Measurements from ENCODE around the gene WNT16.

WNT16 gene

DNA sequence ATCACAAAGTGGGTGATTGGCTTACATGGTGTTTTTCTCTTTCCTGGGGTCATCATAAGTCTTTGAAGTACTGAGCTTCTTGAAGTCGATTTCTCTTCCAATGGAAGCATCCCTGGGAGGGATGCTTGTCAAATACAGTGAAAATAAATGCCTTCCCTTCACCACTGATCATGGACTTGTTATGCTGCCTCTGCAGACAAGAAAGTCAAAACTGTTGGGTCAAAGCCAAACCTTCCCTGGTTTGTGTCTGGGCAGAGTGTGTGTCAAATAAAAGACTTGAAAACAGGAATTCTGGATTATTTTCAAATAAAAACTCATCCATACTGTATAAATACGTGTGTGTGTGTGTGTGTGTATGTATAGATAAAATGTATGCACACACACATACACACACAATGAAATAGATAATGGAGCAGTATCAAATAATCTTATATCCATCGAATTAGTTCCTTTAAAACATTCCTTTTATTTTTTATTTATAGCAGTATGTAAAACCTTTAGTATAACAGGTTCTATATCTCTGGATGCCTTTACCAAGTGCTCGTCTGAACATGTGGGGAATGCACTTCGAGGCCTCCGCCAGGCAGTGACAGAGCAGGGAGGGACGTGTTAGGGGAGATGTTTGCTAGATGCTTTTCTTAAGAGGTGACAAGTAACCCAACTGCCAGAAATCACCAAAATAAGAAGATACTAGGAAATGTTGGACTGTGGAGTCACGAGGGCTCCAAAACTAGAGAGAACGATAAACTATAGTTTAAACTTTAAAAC is 27.2 kb upstream of the WNT16 start:
- no peak for TF ChIP-seq ARNTL (CRISPR knock-in tag; IDR thresholded peaks at IDR 0.05; ENCODE audit: borderline replicate concordance, low read depth)
- TF ChIP-seq BACH2 (CRISPR knock-in tag; IDR thresholded peaks at IDR 0.05; ENCODE audit: borderline replicate concordance) = no peak
- no peak for TF ChIP-seq ISL1 (CRISPR knock-in tag; IDR thresholded peaks at IDR 0.05)
- TF ChIP-seq, protein P1, sequence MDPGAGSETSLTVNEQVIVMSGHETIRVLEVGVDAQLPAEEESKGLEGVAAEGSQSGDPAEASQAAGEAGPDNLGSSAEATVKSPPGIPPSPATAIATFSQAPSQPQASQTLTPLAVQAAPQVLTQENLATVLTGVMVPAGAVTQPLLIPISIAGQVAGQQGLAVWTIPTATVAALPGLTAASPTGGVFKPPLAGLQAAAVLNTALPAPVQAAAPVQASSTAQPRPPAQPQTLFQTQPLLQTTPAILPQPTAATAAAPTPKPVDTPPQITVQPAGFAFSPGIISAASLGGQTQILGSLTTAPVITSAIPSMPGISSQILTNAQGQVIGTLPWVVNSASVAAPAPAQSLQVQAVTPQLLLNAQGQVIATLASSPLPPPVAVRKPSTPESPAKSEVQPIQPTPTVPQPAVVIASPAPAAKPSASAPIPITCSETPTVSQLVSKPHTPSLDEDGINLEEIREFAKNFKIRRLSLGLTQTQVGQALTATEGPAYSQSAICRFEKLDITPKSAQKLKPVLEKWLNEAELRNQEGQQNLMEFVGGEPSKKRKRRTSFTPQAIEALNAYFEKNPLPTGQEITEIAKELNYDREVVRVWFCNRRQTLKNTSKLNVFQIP (CRISPR knock-in tag; IDR thresholded peaks at IDR 0.05; ENCODE audit: borderline replicate concordance, low read depth) = no peak
- TF ChIP-seq ZFP30 (CRISPR knock-in tag; IDR thresholded peaks at IDR 0.05) = no peak
- no peak for TF ChIP-seq CSDC2 (CRISPR knock-in tag; IDR thresholded peaks at IDR 0.05)
- no peak for TF ChIP-seq PPARA (CRISPR knock-in tag; IDR thresholded peaks at IDR 0.05; ENCODE audit: borderline replicate concordance)
- TF ChIP-seq ZNF565 (CRISPR knock-in tag; conservative IDR thresholded peaks at IDR 0.05; ENCODE audit: low read depth) = no peak
- TF ChIP-seq RARB (CRISPR knock-in tag; IDR thresholded peaks at IDR 0.05) = no peak
- TF ChIP-seq GLIS3 (CRISPR knock-in tag; IDR thresholded peaks at IDR 0.05) = no peak
- no peak for TF ChIP-seq ESRRG (CRISPR knock-in tag; IDR thresholded peaks at IDR 0.05)
- TF ChIP-seq, protein P2, sequence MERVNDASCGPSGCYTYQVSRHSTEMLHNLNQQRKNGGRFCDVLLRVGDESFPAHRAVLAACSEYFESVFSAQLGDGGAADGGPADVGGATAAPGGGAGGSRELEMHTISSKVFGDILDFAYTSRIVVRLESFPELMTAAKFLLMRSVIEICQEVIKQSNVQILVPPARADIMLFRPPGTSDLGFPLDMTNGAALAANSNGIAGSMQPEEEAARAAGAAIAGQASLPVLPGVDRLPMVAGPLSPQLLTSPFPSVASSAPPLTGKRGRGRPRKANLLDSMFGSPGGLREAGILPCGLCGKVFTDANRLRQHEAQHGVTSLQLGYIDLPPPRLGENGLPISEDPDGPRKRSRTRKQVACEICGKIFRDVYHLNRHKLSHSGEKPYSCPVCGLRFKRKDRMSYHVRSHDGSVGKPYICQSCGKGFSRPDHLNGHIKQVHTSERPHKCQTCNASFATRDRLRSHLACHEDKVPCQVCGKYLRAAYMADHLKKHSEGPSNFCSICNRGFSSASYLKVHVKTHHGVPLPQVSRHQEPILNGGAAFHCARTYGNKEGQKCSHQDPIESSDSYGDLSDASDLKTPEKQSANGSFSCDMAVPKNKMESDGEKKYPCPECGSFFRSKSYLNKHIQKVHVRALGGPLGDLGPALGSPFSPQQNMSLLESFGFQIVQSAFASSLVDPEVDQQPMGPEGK (CRISPR knock-in tag; IDR thresholded peaks at IDR 0.05; ENCODE audit: borderline replicate concordance) = no peak
- TF ChIP-seq, protein P3, sequence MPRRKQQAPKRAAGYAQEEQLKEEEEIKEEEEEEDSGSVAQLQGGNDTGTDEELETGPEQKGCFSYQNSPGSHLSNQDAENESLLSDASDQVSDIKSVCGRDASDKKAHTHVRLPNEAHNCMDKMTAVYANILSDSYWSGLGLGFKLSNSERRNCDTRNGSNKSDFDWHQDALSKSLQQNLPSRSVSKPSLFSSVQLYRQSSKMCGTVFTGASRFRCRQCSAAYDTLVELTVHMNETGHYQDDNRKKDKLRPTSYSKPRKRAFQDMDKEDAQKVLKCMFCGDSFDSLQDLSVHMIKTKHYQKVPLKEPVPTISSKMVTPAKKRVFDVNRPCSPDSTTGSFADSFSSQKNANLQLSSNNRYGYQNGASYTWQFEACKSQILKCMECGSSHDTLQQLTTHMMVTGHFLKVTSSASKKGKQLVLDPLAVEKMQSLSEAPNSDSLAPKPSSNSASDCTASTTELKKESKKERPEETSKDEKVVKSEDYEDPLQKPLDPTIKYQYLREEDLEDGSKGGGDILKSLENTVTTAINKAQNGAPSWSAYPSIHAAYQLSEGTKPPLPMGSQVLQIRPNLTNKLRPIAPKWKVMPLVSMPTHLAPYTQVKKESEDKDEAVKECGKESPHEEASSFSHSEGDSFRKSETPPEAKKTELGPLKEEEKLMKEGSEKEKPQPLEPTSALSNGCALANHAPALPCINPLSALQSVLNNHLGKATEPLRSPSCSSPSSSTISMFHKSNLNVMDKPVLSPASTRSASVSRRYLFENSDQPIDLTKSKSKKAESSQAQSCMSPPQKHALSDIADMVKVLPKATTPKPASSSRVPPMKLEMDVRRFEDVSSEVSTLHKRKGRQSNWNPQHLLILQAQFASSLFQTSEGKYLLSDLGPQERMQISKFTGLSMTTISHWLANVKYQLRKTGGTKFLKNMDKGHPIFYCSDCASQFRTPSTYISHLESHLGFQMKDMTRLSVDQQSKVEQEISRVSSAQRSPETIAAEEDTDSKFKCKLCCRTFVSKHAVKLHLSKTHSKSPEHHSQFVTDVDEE (CRISPR knock-in tag; IDR thresholded peaks at IDR 0.05) = no peak
- TF ChIP-seq, protein P4, sequence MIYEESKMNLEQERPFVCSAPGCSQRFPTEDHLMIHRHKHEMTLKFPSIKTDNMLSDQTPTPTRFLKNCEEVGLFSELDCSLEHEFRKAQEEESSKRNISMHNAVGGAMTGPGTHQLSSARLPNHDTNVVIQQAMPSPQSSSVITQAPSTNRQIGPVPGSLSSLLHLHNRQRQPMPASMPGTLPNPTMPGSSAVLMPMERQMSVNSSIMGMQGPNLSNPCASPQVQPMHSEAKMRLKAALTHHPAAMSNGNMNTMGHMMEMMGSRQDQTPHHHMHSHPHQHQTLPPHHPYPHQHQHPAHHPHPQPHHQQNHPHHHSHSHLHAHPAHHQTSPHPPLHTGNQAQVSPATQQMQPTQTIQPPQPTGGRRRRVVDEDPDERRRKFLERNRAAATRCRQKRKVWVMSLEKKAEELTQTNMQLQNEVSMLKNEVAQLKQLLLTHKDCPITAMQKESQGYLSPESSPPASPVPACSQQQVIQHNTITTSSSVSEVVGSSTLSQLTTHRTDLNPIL (CRISPR knock-in tag; IDR thresholded peaks at IDR 0.05; ENCODE audit: low read depth) = no peak
- TF ChIP-seq SNAI2 (CRISPR knock-in tag; IDR thresholded peaks at IDR 0.05) = no peak
- ATAC-seq = peak; percentile 35; the same call in 2 of the 3 replicates

DNA sequence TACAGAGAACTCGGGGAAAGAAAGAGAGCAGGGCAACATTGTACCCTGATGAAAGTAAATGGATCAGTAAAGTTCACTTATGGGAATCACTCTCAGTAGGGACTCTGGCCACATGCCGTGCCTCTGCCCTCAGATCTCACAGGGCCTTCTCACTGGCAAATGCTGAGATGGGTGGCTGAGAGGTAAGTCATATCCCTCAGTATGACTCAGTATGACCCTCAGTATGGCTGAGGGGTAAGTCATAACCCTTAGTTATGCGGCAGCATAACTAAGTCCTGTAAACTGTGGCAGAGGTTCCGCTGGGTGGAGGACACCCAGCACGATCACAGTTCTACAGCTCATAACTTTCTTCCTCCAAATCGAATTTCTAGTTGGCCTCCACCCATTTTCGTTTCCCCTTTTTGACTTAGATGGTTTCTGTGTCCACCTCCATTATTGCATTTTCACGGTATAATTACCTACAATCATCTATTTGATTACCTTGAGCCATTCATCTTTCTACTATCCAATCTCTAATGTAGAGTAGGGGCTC is 26.5 kb upstream of the WNT16 start:
- ATAC-seq = peak; percentile 27; the same call in 2 of the 3 replicates
- TF ChIP-seq, protein P3 (CRISPR knock-in tag; IDR thresholded peaks at IDR 0.05) = no peak
- no peak for TF ChIP-seq TOX (CRISPR knock-in tag; IDR thresholded peaks at IDR 0.05; ENCODE audit: borderline replicate concordance)
- no peak for TF ChIP-seq OSR1 (CRISPR knock-in tag; IDR thresholded peaks at IDR 0.05)
- no peak for TF ChIP-seq ZFP3 (CRISPR knock-in tag; IDR thresholded peaks at IDR 0.05)
